HUDEP-2 (cell line): Measurements from ENCODE around the gene OR13D1.
A peak's percentile ranks its signal among the peaks of the same experiment; 100 is the strongest.
"Not testable (repeated sequence)": the region's sequence is repeated elsewhere in the genome, so short reads cannot be mapped to it uniquely, and the experiment has no call there.

ENCODE experiments used
- DNase-seq, 76 experiments: peaks; one replicate each; lab custom pipeline; 2025; ENCODE audit not compliant: unreplicated experiment in 76 of 76; lab: John Stamatoyannopoulos, UW

The OR13D1 gene, protein sequence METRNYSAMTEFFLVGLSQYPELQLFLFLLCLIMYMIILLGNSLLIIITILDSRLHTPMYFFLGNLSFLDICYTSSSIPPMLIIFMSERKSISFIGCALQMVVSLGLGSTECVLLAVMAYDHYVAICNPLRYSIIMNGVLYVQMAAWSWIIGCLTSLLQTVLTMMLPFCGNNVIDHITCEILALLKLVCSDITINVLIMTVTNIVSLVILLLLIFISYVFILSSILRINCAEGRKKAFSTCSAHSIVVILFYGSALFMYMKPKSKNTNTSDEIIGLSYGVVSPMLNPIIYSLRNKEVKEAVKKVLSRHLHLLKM

DNA sequence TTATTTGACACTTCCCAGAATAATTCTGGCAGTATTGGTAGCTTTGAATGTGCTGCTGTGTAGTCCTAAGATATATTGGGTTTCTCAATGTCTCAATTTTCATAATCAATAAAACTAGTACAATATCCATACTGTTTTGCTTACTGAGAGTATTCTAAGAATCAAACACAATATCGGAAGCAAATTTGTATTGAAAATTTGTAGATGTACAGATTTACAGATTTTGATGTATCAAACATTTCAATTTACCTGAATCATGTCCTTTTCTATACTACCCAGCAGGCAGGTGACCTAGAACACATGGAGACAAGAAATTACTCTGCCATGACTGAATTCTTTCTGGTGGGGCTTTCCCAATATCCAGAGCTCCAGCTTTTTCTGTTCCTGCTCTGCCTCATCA, at the start of gene OR13D1:
OR13D1 (plus strand) TSS at position 301 of the 400 bp plus-strand sequence; CDS start at position 301, 0 bp downstream.
- DNase-seq, result no peak

DNA sequence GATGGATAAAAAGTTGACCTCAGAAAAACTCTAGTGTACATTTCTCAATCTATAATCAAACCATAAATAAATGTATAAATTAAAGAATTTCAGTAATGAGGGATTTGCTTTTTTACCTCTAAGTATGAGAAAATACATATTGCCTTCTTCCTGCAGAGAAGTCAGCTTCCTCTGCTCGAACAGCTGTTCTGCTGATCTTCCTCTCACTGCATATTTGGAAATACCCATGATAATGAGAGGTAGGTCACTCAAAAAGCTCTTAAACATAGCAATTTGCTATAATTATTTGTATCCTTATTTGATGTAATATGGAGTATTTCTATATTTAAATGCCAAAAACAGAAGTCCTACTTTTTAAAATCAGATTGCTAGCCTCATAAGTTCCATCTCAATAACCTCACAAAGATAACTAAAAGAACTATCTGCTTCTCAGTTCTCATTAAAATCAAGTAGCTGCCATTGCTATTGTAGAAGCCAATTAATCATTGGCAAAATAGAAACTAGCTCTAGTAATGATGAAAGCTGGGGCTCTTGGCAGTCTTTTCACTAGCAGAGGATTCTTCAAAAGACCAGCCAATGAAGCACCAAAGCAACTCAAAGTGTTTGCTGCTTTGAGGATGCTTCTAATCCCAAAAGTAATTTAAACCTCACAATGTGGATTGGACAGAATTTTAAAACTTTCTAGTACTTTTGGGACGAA, 35.7 kb upstream of the OR13D1 start:
- no peak for DNase-seq

DNA sequence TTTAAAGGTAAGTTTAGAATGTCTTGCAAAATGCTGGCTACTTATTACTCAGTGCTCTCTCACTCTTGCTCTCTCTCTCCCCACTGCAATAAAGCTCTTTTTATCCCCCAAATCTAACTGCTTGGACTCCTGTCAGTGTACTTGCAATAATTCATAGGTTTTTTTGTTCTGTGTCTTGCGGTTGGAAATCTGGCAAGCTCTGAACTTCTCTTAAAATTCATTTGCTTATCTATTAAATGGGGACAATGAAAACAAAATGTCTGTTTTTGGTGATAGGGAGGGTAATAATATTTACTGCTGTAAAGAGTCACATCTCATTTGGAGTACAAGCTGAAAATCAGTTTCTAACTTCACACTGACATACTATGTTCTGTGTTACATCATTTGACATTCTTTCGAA, 18.7 kb upstream of the OR13D1 start:
- DNase-seq, result no peak

DNA sequence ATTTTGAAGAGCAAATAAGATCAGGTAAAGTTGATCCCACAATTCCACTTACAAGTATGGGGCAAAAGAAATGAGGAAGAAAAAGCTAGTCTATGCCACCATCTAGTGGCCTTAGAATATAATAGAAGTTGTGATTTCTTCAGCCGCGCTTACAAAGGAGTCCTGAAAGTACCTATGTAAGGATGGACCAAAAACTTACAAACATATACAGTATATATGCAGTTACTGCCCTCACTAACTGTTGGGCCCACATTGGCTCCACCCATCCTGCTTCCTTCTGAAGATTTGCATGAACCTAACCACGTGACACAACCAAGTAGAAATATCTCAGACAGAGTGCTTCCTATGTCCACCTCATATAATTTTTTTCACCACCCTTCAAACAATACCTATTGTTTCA, 11.7 kb upstream of the OR13D1 start:
- DNase-seq, result peak in 17 of 76 experiments; percentile 0 to 38 (median 6)

DNA sequence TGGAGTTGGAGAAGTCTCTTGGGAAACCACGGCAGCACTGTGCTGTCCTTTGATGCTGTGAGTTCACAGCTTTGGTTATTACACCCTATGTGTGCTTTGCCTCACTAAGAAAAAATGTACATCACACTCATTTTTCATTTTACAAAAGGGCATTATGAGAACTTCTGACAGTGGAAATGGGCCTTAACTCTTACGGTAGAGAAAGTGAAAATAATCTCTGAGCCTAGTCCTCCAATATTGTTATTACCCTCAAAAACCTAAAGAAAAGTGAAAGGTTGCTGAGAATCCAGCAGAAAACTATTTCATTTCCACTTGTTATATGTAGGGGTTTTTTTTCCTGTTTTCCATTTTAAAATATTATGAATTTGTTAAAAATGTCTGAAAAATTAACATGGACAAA, 8.2 kb upstream of the OR13D1 start:
- DNase-seq, result no peak

DNA sequence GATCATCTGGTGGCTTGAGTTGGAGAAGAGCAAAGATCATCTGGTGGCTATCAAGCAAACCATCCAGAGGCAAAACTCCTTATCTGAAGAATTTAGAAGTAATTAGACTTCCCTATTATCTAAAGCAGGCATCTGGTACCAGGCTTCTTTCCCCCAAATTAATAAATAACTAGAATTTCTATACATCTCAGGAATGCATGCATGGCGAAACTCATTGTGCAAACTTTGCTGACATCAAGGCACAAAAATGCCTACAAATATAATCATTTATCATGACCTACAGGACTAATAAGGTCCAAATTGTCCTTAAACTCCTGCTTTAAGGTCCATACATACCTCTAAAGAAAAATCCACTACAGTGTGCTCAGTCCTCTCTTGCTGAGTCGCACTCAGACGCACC, 6.0 kb downstream of the OR13D1 start:
- DNase-seq, result no peak

DNA sequence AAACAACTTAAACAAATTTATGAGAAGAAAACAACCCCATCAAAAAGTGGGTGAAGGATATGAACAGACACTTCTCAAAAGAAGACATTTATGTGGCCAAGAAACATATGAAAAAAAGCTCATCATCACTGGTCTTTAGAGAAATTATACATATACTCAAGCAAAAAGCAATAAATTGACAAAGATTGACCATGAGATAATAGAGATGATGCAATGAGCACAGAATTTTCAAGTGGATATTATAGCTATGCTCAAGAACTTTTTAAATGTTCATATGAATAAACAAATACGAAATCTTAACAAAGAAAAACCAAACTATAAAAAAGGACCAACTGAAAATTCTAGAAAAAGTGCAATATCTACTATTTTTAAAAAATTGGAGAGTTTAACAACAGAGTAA, 14.4 kb downstream of the OR13D1 start:
- not testable (repeated sequence) for DNase-seq

DNA sequence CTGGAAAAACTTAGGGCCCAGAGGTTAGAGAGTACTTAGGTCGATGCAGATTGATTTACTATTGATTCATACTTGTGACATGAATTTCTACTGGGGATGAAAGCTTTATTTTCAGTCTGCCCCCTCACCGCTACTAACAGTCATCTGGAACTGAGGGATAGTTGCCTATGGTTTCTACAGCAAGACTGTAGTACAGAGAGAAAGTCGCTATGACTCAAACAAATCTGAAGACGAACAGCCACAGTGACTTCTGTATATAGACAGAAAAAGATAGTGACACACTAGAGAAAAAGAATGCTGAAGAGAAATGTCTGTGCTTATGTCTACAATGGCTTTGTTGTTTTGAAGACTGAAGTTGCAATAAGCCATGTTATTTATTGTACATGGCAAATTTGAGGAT, 17.3 kb downstream of the OR13D1 start:
- no peak for DNase-seq

DNA sequence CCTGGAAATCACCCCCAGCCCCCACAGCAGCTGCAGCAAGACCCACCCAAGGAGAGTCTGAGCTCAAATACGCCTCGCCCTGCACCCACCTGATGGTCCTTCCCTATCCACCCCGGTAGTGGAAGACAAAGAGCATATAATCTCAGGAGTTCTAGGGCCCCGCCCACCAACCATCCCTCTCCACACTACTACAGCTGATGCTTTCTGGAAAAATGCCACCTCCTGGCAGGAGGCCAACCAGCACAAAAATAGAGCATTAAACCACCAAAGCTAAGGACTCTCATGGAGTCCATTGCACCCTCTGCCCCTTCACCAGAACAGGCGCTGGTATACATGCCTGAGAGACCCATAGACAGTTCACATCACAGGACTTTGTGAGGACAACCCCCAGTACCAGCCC, 30.7 kb downstream of the OR13D1 start:
- peak in 2 of 76 experiments; percentile 4 to 8 for DNase-seq

DNA sequence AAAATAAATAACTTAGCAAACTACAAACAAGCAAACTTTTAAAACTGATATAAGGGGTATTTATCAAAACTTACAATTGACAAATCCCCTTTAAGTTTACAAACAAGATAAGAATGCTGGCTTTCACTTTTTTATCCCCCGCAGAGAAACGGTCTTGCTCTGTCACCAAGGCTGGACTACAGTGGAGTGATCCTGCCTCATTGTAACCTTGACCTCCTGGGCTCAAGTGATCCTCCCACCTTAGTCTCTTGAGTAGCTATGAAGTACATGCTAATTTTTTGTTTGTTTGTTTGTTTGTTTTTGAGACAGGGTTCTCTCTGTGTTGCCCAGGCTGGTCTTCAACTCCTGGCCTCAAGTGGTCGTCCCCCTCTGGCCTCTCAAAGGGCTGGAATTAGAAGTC, 44.1 kb downstream of the OR13D1 start:
- DNase-seq, result no peak

DNA sequence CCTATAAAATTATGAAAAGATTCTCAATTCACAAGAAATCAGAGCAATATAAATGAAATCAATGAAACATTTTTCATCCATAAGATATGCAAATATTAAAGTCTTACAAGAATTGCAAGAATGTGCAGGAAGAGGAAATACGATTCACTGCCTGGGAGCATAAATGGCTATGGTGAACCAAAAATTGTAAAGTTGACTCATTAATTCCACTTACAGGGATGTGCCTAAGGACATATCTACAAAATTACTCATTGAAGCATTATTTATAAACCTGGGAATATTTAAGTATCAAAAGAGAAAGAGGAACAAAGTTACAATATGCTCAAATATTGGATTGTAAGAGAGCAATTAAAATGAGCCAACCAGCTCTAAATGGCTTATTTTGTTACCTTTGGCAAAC, 46.3 kb downstream of the OR13D1 start:
- DNase-seq, result no peak

DNA sequence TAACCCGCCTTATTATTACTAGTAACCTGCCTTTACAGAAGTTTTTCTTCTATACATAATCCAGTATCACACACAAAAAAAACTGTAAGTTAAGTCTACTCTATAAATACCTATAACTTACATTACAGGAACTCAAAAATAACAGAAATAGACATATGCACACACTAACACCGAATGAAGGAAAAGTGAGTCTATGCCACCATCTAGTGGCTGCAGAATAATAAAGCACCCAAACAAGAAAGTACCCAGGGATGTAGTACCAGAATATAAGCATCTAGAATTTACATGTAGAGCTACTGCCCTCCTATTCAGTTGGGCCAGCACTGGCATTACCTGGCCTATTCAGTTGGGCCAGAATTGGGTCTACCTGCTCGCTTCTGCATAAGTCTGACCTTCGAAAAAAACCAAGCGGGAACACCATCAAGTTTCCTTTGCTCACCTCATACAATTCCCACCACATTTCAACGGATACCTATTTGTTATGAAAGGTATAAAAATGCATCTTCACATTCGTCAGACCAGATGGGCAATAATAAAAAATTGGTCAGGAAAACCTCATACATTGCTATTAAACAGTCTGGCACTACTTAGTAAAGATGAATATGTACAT, 49.2 kb downstream of the OR13D1 start:
- peak in 37 of 76 experiments; percentile 3 to 74 (median 45) for DNase-seq
